AG09319 (cell line): ENCODE data around the gene LRRC15.

Source experiments
- DNase-seq: peaks from one replicate; pipeline ENCODE4 v3.0.0-alpha.2; 2010; ENCODE audit warnings: low read depth; ENCODE audit errors: extremely low read depth
- CTCF ChIP-seq: IDR thresholded peaks from 2 replicates; pipeline ENCODE4 v1.5.1; 2011; ENCODE audit warnings: low read depth, mild to moderate bottlenecking, inconsistent platforms, low read length, moderate library complexity

The LRRC15 gene

DNA sequence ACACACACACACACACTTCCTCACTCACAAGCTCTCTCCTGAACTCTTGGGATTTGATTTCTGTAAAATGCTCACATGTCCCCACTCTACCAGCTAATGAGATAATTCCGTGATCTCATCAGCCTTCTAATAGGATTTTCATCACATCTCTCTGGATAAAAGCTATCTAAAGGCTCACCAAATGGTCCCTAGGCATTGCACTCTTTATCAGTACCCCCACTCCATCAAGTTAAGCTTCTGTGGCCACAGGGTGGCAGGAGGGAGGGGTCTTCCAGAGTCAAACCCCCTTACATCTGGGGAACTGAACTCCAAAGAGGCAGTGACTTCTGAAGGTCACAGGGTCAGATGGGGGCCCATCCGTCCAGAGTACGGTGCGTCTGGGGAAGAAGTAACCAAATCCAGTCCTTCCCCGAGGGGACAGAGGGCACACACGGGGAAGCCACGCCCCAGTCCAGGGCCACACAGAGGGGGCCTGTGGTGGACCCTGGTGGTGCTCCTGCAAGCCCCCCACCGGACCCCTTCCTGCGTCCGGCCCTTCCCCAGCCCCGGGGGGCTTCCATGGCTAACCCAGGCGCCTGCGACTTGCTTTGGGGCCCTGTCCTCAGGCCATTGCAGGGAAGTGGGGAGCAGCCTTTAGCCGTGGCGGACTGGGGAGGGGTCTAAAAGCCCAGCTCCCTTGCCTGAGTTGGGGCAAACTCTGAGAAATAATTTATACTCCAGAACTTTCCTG is 44.0 kb downstream of the LRRC15 start:
- DNase-seq: no peak
- no peak for TF ChIP-seq CTCF

GRCh38 chr3:194324823-194325327 is 44.7 kb downstream of the LRRC15 start:
- DNase-seq: no peak
- no peak for TF ChIP-seq CTCF

DNA sequence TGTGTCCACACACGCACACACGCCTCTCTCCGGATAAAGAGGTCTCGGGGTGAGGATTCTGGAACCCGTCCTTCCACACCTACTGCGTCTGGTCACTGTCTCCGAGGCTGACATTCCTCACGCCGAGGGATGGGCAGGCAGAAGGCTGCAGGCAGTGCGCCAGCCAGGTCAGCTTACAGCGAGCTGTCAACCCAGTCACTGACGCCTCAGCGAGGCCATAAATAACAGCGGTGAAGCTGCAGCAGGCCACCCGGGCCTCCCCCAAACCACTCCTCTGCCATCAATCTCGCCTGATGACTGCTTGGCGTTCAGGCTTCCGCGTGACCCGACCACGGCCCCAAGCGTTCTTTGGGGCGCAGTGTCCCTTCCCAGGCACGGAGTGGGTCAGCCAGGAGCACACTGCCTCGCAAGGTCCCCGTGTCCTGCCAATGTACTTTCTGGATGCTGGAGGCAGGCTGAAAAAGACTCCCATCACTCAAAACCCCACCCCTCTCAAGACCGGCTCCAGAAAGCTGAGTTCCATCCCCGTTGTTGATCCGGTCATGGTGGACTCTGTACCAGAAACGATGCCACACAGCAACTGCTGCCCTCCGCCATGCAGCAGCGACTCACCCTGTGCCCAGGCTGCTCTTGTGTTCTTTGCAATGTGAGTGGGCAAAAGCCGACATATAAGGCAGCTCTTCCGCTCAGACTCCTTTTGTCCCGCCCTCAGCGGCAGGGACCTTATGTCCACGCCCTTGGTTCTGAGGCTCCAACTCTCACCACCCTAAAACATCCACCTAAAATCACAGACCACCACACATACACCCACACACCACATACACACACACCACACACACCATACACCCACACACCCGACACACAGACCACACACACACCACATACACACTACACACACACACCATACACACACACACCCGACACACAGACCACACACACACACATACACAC is 45.5 kb downstream of the LRRC15 start:
- no peak for TF ChIP-seq CTCF
- DNase-seq: no peak

GRCh38 chr3:194322678-194323211 is 46.8 kb downstream of the LRRC15 start:
- DNase-seq: no peak
- no peak for TF ChIP-seq CTCF

DNA sequence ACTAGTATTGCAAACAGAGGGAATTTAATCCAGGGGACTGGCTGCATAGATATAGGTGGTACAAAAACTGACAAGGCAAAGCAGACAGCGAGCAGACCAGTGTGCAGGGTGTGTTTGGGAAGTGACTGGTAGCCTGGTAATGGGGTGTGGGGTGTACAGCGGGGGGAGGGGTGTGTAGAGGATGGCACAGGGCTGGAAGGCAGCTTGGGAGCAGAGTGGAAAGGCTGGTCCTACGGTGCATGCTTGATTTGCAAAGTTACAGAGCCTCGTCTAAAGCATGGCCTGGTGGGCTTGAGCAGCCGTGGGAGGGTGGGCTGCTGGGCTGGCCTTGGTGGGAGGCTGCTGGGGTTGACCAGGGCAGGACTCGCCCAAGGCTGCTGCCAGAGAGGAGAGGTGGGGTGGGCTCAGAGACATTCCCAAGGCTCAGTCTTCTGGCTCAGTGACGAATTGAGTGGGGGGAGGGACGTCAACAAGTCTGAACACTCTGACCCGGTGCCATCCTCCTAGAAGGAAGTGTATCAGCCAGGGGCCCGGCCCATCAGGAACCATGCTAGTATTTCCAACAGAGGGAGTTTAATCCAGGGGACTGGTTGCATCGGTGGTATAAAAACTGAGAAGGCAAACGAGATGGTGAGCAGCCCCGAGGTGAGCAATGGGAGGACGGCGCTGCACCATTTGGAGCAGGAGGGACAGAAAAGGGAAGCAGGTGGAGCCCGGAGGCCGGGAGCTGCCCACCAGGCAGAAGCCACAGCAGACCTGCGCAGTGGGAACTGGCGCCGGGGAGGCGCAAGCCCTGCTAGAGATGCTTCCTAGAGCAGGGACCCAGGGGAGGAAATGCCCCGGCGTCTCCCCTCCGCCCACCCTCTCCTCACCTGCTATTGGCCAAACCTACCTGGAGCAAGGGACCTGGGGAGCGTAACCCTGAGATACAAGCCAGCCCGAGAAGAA is 47.6 kb downstream of the LRRC15 start:
- DNase-seq: no peak
- TF ChIP-seq CTCF: no peak

- no peak for TF ChIP-seq CTCF
These were observed 48.7 kb downstream of the LRRC15 start for GRCh38 chr3:194320744-194321243.

More at GRCh38 chr3:194320744-194321243, 48.7 kb downstream of the LRRC15 start:
- DNase-seq: no peak
